ENCODE results near the gene EML2.

DNA sequence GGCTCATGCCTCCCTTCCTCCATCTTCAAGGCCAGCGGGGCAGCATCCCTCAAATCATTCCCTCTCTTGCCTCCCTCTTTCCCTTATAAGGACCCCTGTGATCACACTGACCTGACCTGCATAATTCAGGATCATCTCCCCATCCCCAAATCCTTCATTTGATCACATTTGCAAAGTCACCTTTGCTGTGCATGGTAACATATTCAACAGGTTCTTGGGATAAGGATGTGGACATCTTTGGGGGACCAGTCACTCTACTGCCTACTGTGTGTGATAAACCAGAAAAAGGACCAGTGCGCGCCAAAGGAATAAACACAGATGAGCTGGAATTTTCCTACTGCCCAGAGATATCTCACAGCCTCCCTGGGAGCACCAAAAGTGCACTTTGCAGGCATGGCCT is 62.5 kb downstream of the EML2 start:
- TF ChIP-seq, protein P1, sequence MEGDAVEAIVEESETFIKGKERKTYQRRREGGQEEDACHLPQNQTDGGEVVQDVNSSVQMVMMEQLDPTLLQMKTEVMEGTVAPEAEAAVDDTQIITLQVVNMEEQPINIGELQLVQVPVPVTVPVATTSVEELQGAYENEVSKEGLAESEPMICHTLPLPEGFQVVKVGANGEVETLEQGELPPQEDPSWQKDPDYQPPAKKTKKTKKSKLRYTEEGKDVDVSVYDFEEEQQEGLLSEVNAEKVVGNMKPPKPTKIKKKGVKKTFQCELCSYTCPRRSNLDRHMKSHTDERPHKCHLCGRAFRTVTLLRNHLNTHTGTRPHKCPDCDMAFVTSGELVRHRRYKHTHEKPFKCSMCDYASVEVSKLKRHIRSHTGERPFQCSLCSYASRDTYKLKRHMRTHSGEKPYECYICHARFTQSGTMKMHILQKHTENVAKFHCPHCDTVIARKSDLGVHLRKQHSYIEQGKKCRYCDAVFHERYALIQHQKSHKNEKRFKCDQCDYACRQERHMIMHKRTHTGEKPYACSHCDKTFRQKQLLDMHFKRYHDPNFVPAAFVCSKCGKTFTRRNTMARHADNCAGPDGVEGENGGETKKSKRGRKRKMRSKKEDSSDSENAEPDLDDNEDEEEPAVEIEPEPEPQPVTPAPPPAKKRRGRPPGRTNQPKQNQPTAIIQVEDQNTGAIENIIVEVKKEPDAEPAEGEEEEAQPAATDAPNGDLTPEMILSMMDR (IDR thresholded peaks at IDR 0.05) = no peak
- TF ChIP-seq POLR2A (IDR thresholded peaks at IDR 0.05) = no peak

Data from transverse colon (tissue), 3 donors.